HEK293 (cell line): ENCODE results near the gene FSTL4.

Source experiments
- CTCF ChIA-PET: fragments of 350-600 bp; formaldehyde crosslinking; extraction: SDS; loops from one replicate; lab custom pipeline; 2021; ENCODE audit warnings: antibody characterized with exemption; lab: Yijun Ruan, JAX
- POLR2A ChIA-PET: fragments of 300-600 bp; formaldehyde crosslinking; extraction: SDS; loops from one replicate; lab custom pipeline; 2020; ENCODE audit warnings: antibody characterized with exemption, inconsistent platforms; lab: Yijun Ruan, JAX
- H3K27ac ChIP-seq: fragments of 200-500 bp; sonication (Bioruptor generic); 2 replicates; pipeline ENCODE4 v1.5.1; 2014; ENCODE audit warnings: low read depth, low read length, control low read depth, inconsistent platforms; ENCODE audit errors: extremely low read depth
- H3K36me3 ChIP-seq, 2 experiments: fragments of 200-500 bp in 1 of 2; sonication (Bioruptor generic) in 1 of 2; 1 replicate in 1 of 2; 2 replicates in 1 of 2; pipeline ENCODE4 v1.5.1; 2014 to 2017; ENCODE audit warnings: inconsistent platforms in 2 of 2, low read length in 2 of 2; ENCODE audit not compliant: control insufficient read depth in 2 of 2, insufficient read depth in 1 of 2
- H3K4me1 ChIP-seq: fragments of 200-500 bp; sonication (Bioruptor generic); 2 replicates; pipeline ENCODE4 v1.5.1; 2014; ENCODE audit warnings: mild to moderate bottlenecking, low read length, inconsistent platforms; ENCODE audit not compliant: control insufficient read depth, insufficient read depth
- H3K4me3 ChIP-seq: 2 replicates; pipeline ENCODE4 v1.5.1; 2011; ENCODE audit warnings: low read depth, mild to moderate bottlenecking, control low read depth, low read length, moderate library complexity
- H3K9me3 ChIP-seq: fragments of 200-500 bp; sonication (Bioruptor generic); 2 replicates; pipeline ENCODE4 v1.5.1; 2014; ENCODE audit warnings: low read depth, low read length, inconsistent platforms; ENCODE audit not compliant: control insufficient read depth, insufficient read depth
- HOXC10 ChIP-seq: sonication (generic); formaldehyde crosslinking; IDR thresholded peaks from 2 replicates; pipeline ENCODE4 v1.8.1; 2023; ENCODE audit warnings: mild to moderate bottlenecking, missing genetic modification reagents
- INSM2 ChIP-seq: fragments of 450-650 bp; formaldehyde crosslinking; IDR thresholded peaks from 2 replicates; pipeline ENCODE4 v1.5.1; 2016; ENCODE audit warnings: missing biosample characterization, missing genetic modification characterization
- KLF1 ChIP-seq: fragments of 450-650 bp; formaldehyde crosslinking; IDR thresholded peaks from 2 replicates; pipeline ENCODE4 v1.5.1; 2016; ENCODE audit warnings: missing biosample characterization, missing genetic modification characterization
- PATZ1 ChIP-seq: fragments of 450-650 bp; formaldehyde crosslinking; IDR thresholded peaks from 2 replicates; pipeline ENCODE4 v1.5.1; 2016; ENCODE audit warnings: missing biosample characterization, missing genetic modification characterization
- RBAK ChIP-seq: fragments of 450-650 bp; formaldehyde crosslinking; IDR thresholded peaks from 2 replicates; pipeline ENCODE4 v1.5.1; 2016; ENCODE audit warnings: missing biosample characterization, missing genetic modification characterization
- SCRT2 ChIP-seq: fragments of 450-650 bp; formaldehyde crosslinking; IDR thresholded peaks from 2 replicates; pipeline ENCODE4 v1.5.1; 2016; ENCODE audit warnings: missing biosample characterization, missing genetic modification characterization
- ZBTB21 ChIP-seq: fragments of 450-650 bp; formaldehyde crosslinking; IDR thresholded peaks from 2 replicates; pipeline ENCODE4 v1.5.1; 2017; ENCODE audit warnings: missing biosample characterization, missing genetic modification characterization
- ZFP3 ChIP-seq: fragments of 450-650 bp; formaldehyde crosslinking; IDR thresholded peaks from 2 replicates; pipeline ENCODE4 v1.5.1; 2016; ENCODE audit warnings: low read depth, missing biosample characterization, missing genetic modification characterization
- ZNF10 ChIP-seq: fragments of 450-650 bp; formaldehyde crosslinking; IDR thresholded peaks from 2 replicates; pipeline ENCODE4 v1.5.1; 2017; ENCODE audit warnings: missing biosample characterization, missing genetic modification characterization
- ZNF184 ChIP-seq: fragments of 450-650 bp; IDR thresholded peaks from 2 replicates; pipeline ENCODE4 v1.5.1; 2018; ENCODE audit warnings: missing biosample characterization, mild to moderate bottlenecking, missing genetic modification characterization
- ZNF280C ChIP-seq: fragments of 450-650 bp; formaldehyde crosslinking; IDR thresholded peaks from 2 replicates; pipeline ENCODE4 v1.5.1; 2016; ENCODE audit warnings: missing biosample characterization, missing genetic modification characterization
- ZNF292 ChIP-seq: fragments of 450-650 bp; formaldehyde crosslinking; IDR thresholded peaks from 2 replicates; pipeline ENCODE4 v1.5.1; 2016; ENCODE audit warnings: low read depth, missing biosample characterization, missing genetic modification characterization, borderline replicate concordance
- ZNF366 ChIP-seq: fragments of 450-650 bp; formaldehyde crosslinking; conservative IDR thresholded peaks from 2 replicates; pipeline ENCODE4 v1.5.1; 2016; ENCODE audit warnings: missing biosample characterization, missing genetic modification characterization
- ZNF449 ChIP-seq: fragments of 450-650 bp; formaldehyde crosslinking; IDR thresholded peaks from 2 replicates; pipeline ENCODE4 v1.5.1; 2017; ENCODE audit warnings: missing biosample characterization, mild to moderate bottlenecking, missing genetic modification characterization, moderate library complexity
- ZNF621 ChIP-seq: fragments of 450-650 bp; formaldehyde crosslinking; IDR thresholded peaks from 2 replicates; pipeline ENCODE4 v1.5.1; 2017; ENCODE audit warnings: missing biosample characterization, missing genetic modification characterization
- ZNF677 ChIP-seq: fragments of 450-650 bp; IDR thresholded peaks from 2 replicates; pipeline ENCODE4 v1.5.0; 2018; ENCODE audit warnings: missing biosample characterization, mild to moderate bottlenecking, missing genetic modification characterization, moderate library complexity

Gene FSTL4

GRCh38 chr5:133362438-133362837 is 249.9 kb downstream of the FSTL4 start:
- POLR2A ChIA-PET = no interaction called here
- H3K9me3 ChIP-seq = no peaks in the 10 kb centered on the region

GRCh38 chr5:133361922-133362321 is 250.4 kb downstream of the FSTL4 start:
- peak; percentile 51; the same call in 1 of the 2 replicates for TF ChIP-seq SCRT2 (tag by site-specific recombination)
- no peak for TF ChIP-seq ZNF184
- ChIA-PET CTCF (no interaction called here), POLR2A (no interaction called here)
- no peaks in the 10 kb centered on the region for H3K36me3 ChIP-seq
- no peak overlapping the region for H3K27ac ChIP-seq
- no peaks in the 10 kb centered on the region for H3K9me3 ChIP-seq
- H3K4me3 ChIP-seq = no peak overlapping the region
- peaks cover 22% of the 10 kb centered on the region for H3K4me1 ChIP-seq

More at GRCh38 chr5:133362438-133362837, 249.9 kb downstream of the FSTL4 start:
- Histone ChIP-seq H3K4me3 (no peak overlapping the region), H3K4me1 (peaks cover 22% of the 10 kb centered on the region), H3K27ac (no peak overlapping the region), H3K36me3 (no peaks in the 10 kb centered on the region)
- TF ChIP-seq INSM2 (no peak), ZNF449 (tag by site-specific recombination) (no peak), ZBTB21 (tag by site-specific recombination) (no peak), ZNF366 (tag by site-specific recombination) (no peak), ZNF280C (tag by site-specific recombination) (no peak), ZNF10 (no peak), ZNF292 (tag by site-specific recombination) (no peak), KLF1 (tag by site-specific recombination) (no peak), ZNF677 (tag by site-specific recombination) (no peak), HOXC10 (CRISPR knock-in tag) (no peak), ZFP3 (no peak), RBAK (tag by site-specific recombination) (no peak), PATZ1 (tag by site-specific recombination) (no peak), SCRT2 (tag by site-specific recombination) (no peak), ZNF621 (no peak)
- CTCF ChIA-PET = interaction anchor here (0.9 to 1.1 kb wide), 2 partner anchors 10 to 98 kb away, joined by 3 to 5 read pairs; no protein-coding TSS in a partner anchor
